GM21528 (cell line): ENCODE measurements around the gene ELSPBP1.
"Not testable (repeated sequence)": the region's sequence is repeated elsewhere in the genome, so short reads cannot be mapped to it uniquely, and the experiment has no call there.

Source experiments
- ATAC-seq: cut with Tn5 transposase; IDR thresholded peaks from one replicate; pipeline ENCODE4 v1.9.1; 2021; ENCODE audit warnings: mild to moderate bottlenecking, moderate library complexity; ENCODE audit not compliant: unreplicated experiment, low FRiP score

The ELSPBP1 gene

GRCh38 chr19:47994209-47994802 is at the start of gene ELSPBP1:
TSS of gene ELSPBP1 (plus strand) at chr19:47994632. CDS start at chr19:48008668, 14,036 bp downstream.
- no peak for ATAC-seq

GRCh38 chr19:47949852-47950521 is 44.4 kb upstream of the ELSPBP1 start:
- ATAC-seq = not testable (repeated sequence)

GRCh38 chr19:47952132-47952531 is 42.3 kb upstream of the ELSPBP1 start:
- not testable (repeated sequence) for ATAC-seq

GRCh38 chr19:47955936-47956335 is 38.5 kb upstream of the ELSPBP1 start:
- ATAC-seq = not testable (repeated sequence)

GRCh38 chr19:47973529-47973928 is 20.9 kb upstream of the ELSPBP1 start:
- ATAC-seq = no peak

- ATAC-seq = no peak
These were observed 3.1 kb upstream of the ELSPBP1 start for GRCh38 chr19:47991191-47991808.

GRCh38 chr19:47992070-47992469 is 2.4 kb upstream of the ELSPBP1 start, which contains the start of gene BSPH1:
TSS of gene BSPH1 (minus strand) at chr19:47992170. CDS start at chr19:47992081, 89 bp downstream.
- ATAC-seq = no peak

GRCh38 chr19:47996230-47996727 is 1.8 kb downstream of the ELSPBP1 start:
- ATAC-seq = no peak

DNA sequence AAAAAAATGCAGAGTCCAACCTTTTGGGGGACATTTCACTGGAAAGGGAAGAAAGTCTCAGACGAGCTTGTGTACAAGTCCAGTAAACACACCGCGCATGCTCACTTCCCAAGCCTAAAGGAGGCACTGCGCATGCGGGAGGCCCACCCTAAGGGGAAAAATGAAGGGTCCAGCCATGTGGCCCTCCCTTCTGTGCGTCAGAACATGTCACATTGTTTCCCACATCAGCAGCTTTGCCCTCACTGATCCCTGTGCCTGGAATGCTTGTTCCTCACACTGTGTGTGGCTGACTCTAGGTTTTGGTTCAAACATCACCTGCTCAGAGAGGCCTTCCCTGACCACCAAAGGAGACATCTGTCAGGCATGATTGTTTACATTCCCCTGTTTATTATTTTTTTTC is 4.4 kb downstream of the ELSPBP1 start:
- ATAC-seq = no peak

GRCh38 chr19:48000846-48001245 is 6.4 kb downstream of the ELSPBP1 start:
- ATAC-seq = no peak

DNA sequence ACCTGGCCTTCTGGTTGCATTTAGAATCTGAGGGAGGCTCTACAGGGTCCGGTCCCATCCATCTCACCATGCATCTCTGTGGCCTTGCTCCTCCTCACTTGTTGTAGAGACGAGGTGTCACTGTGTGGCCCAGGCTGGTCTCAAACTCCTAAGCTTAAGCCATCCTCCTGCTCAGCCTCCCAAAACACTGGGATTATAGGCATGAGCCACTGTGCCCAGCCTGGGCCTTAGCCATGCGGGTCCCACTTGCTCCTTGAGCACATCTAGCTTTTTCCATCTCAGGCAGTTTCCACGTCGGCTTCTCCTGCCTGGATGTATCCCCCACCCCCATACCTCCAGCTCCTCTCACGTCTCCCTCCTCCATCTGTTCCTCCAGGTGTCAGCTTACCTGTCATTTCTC is 9.8 kb downstream of the ELSPBP1 start:
- no peak for ATAC-seq

DNA sequence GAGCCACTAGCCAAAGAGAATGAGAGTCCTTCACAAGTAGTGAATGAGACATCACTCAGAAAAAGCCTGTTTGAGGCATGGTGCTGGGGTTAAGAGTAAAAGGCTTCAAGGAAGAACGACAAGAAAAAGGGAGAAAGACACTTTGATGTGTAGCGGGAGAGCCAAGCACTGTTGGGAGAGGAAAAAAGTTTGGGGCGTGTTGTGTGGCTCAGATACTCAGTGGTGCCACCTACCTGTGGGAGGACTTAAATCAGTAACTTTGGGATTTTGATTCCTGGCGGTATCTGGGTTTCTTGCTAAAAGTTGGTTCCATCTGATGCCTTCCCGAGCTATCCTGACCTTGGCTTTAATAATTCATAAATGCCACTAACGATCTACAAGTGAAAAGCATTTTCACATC is 12.3 kb downstream of the ELSPBP1 start:
- no peak for ATAC-seq

GRCh38 chr19:48010932-48011758 is 16.7 kb downstream of the ELSPBP1 start:
- no peak for ATAC-seq

- no peak for ATAC-seq
These were observed 26.3 kb downstream of the ELSPBP1 start for GRCh38 chr19:48020686-48021085.

DNA sequence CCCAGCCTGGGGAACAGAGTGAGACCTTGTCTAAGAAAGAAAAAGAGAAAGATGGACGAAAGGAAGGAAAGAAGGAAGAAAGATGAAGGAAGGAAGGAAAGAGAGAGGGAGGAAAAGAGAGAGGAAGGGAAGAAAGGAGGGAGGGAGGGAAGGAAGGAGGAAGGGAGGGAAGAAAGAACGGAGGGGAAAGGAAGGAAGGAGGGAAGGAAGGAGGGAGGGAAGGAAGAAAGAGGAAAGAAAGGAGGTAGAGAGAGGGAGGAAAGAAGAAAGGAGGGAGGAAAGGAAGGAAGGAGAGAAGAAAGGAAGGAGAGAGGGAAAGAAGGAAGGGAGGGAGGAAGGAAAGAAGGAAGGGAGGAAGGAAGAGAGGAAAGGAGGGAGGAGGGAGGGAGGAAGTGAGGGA is 28.6 kb downstream of the ELSPBP1 start:
- no peak for ATAC-seq

DNA sequence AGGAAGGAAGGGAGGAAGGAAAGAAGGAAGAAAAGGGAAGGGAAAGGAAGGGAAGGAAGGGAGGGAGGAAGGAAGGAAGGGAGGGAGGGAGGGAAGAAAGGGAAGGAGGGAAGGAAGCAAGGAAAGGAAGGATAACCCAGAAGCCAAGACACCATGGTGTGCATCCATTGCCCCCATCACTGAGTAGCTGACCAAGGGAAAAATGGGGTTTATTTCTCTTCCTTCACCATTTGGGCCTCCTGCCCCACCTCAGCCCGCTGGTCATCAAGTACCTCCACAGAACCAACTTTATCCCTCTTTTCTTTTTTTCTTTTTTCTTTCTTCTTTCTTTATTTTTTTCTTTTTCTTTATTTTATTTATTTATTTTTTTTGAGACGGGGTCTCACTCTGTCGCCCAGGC is 29.1 kb downstream of the ELSPBP1 start:
- ATAC-seq = no peak

- no peak for ATAC-seq
These were observed 31.0 kb downstream of the ELSPBP1 start for GRCh38 chr19:48025480-48025879.

DNA sequence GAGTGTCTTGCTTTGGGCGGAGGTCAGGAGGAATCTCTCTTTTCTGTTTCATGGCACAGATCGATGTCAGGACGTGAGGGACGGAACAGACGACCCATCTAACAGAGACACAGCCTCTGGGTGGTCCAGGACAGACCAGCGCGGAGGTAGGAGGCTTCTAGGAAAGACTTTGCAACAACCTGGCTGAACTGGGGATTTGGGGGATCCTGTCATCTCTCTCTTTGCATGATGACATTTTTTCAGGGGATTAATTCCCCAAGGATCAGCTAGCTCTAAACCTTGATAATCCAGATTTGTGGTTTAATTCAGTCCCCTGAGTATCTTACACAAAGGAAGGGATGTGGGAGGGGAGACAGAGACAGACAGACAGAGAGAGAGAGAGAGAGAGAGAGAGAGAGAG is 35.0 kb downstream of the ELSPBP1 start:
- ATAC-seq = no peak

- no peak for ATAC-seq
These were observed 35.6 kb downstream of the ELSPBP1 start for GRCh38 chr19:48030073-48030472.

DNA sequence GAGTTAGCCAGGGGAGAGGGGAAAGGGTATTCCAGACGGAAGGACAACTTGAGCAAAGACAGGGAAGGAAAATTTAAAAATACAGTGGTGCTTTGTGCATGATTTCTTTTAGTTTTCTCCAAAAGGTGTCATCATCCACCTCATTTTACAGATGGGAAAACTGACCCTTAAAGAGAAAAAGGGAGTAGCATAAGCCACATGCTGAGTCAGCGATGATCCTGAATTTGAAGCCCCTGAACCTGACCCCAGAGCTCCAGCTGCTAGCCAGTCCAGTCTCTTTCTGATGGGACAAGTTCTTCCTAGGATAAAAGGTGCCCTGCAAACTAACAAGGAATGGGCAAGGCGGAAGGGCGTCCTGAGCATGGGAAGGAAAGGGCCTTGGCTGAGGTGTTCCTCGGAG is 39.2 kb downstream of the ELSPBP1 start:
- no peak for ATAC-seq

DNA sequence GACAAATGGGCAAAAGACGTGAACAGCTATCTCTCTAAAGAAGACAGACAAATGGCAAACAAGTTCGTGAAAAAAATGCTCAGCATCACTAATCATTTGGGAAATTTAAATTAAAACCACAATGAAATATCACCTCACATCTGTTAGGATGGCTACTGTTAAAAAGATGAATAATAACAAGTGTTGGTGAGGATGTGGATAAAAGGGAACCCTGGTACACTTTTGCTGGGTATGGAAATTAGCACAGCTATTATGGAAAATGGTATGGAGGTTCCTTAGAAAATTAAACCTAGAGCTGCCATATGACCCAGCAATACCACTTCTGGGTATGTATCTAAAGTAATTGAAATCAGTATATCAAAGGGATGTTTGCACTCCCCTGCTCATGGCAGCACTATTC is 42.3 kb downstream of the ELSPBP1 start:
- no peak for ATAC-seq
